Prostate gland (tissue), 2 donors: ENCODE results near the gene GLIS2. TPM values are rescaled to one million over a fixed set of nuclear protein-coding genes. Genes with fewer than 3 reads are reported as not detected.
A peak's percentile ranks its signal among the peaks of the same experiment; 100 is the strongest.

Source experiments
- DNase-seq: peaks from one replicate; pipeline ENCODE4 v3.0.0-alpha.2; 2019; ENCODE audit warnings: low spot score
- H3K27ac ChIP-seq, 2 donors: fragments of 200-600 bp; sonication (generic); 2 replicates each; pipeline ENCODE4 v1.5.1; 2017 to 2019
- H3K27me3 ChIP-seq: fragments of 200-600 bp; sonication (generic); replicated peaks from 2 replicates; pipeline ENCODE4 v1.5.1; 2019; ENCODE audit not compliant: insufficient read depth
- H3K36me3 ChIP-seq, 2 donors: fragments of 200-600 bp; sonication (generic); 1 replicate in 1 of 2; 2 replicates in 1 of 2; pipeline versions ENCODE4 v1.5.1 to v1.8.1; 2017 to 2019
- H3K4me1 ChIP-seq: fragments of 200-600 bp; sonication (generic); replicated peaks from 2 replicates; pipeline ENCODE4 v1.5.1; 2019
- H3K4me3 ChIP-seq, 2 donors: fragments of 200-600 bp; sonication (generic); 2 replicates each; pipeline ENCODE4 v1.5.1; 2017 to 2019
- H3K9me3 ChIP-seq: fragments of 200-600 bp; sonication (generic); 2 replicates; pipeline ENCODE4 v1.5.1; 2017
- POLR2A ChIP-seq: fragments of 450-650 bp; IDR thresholded peaks from one replicate; pipeline ENCODE4 v1.6.1; 2016; ENCODE audit warnings: antibody characterized with exemption, mild to moderate bottlenecking
- POLR2AphosphoS5 ChIP-seq: sonication (generic); formaldehyde crosslinking; IDR thresholded peaks from one replicate; pipeline ENCODE4 v1.6.1; 2017; ENCODE audit warnings: antibody characterized with exemption
- WGBS: methylation state at CpG from one replicate; pipeline ENCODE4 v1.1.5; 2018; 5-methylcytosine and 5-hydroxymethylcytosine counted together
- intact Hi-C: fragments of 100-400 bp; cut with DNase I; formaldehyde crosslinking; loops from one replicate; pipeline ENCODE4 v1.14.2; 2022
- total RNA-seq, 2 donors: library from RNA; depleted of rRNA; stranded (reverse); fragments of >200 nt; gene quantifications; one replicate each; pipeline ENCODE4 v1.1.0, GENCODE V29; 2016
- TF ChIP-seq, protein P1 (sequence below), 4 experiments: fragments of 200-600 bp in 2 of 4; fragments of 450-650 bp in 2 of 4; sonication (generic) in 2 of 4; IDR thresholded peaks; 1 replicate in 3 of 4; 2 replicates in 1 of 4; pipeline ENCODE4 v1.5.1; 2016 to 2019; ENCODE audit warnings: antibody characterized with exemption in 4 of 4, mild to moderate bottlenecking in 2 of 4, moderate library complexity in 2 of 4

Gene GLIS2
- total RNA-seq, 2 donors from 2014 or later = 3.8 to 10.5 TPM

DNA sequence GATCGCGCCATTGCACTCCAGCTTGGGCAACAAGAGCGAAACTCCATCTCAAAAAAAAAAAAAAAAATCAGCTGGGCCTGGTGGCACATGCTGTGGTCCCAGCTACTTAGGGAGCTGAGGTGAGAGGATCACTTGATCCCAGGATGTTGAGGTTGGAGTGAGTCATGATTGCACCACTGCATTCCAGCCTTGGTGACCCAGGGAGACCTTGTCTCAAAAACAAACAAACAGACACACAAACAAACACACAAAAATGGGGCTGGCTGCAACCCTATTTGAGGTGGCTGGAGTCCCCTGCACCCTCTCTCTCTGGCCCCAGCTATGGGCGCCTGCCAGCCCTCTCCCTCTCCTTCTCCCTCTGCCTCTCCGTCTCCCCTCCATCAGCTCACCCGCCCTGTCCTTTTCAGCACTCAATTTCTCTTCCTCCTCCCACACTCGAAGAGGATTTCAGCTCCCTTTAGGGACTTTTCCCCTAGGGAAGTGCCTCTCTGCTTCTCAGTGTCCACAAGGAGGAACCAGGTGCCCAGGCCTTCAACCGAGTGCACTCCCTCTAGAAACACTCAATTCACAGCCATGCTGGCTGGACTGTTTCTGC, 25.5 kb upstream of the GLIS2 start:
- WGBS = 74% methylated on average over 8 of the region's 8 CpGs
- no peak for DNase-seq
- TF ChIP-seq, protein P1, sequence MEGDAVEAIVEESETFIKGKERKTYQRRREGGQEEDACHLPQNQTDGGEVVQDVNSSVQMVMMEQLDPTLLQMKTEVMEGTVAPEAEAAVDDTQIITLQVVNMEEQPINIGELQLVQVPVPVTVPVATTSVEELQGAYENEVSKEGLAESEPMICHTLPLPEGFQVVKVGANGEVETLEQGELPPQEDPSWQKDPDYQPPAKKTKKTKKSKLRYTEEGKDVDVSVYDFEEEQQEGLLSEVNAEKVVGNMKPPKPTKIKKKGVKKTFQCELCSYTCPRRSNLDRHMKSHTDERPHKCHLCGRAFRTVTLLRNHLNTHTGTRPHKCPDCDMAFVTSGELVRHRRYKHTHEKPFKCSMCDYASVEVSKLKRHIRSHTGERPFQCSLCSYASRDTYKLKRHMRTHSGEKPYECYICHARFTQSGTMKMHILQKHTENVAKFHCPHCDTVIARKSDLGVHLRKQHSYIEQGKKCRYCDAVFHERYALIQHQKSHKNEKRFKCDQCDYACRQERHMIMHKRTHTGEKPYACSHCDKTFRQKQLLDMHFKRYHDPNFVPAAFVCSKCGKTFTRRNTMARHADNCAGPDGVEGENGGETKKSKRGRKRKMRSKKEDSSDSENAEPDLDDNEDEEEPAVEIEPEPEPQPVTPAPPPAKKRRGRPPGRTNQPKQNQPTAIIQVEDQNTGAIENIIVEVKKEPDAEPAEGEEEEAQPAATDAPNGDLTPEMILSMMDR (IDR thresholded peaks at IDR 0.05) = peak in 2 of 4 experiments; percentile 22 to 40
- TF ChIP-seq POLR2A = no peak
- no peak for TF ChIP-seq POLR2AphosphoS5
- Histone ChIP-seq H3K4me3 (no peak overlapping the region), H3K9me3 (no peaks in the 10 kb centered on the region), H3K27me3 (no peaks in the 10 kb centered on the region), H3K27ac (no peak overlapping the region), H3K4me1 (peaks cover 10% of the 10 kb centered on the region), H3K36me3 (no peaks in the 10 kb centered on the region)
- intact Hi-C loops = no loop called here

DNA sequence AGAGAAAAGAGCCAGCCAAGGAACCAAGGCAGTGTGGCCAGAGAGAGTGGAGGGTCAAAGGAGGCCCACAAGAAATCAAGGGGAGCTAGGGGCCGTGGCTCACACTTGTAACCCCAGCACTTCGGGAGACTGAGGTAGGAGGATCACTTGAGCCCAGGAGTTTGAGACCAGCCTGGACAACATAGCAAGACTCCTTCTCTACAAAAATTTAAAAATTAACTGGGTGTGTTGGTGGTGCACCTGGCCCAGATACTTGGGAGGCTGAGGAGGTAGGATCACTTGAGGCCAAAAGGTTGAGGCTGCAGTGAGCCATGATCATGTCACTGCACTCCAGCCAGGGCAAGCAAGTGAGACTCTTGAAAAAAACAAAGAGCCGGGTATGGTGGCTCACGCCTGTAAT, 24.2 kb upstream of the GLIS2 start:
- WGBS = 93% methylated on average over 4 of the region's 4 CpGs
- no peaks in the 10 kb centered on the region for H3K27me3 ChIP-seq
- H3K4me1 ChIP-seq = peaks cover 10% of the 10 kb centered on the region
- intact Hi-C loops = no loop called here
- H3K4me3 ChIP-seq = no peak overlapping the region
- DNase-seq = no peak
- TF ChIP-seq, protein P1 (IDR thresholded peaks at IDR 0.05) = no peak
- no peak for TF ChIP-seq POLR2AphosphoS5
- TF ChIP-seq POLR2A = no peak
- no peaks in the 10 kb centered on the region for H3K9me3 ChIP-seq
- H3K27ac ChIP-seq = no peak overlapping the region
- H3K36me3 ChIP-seq = no peaks in the 10 kb centered on the region

DNA sequence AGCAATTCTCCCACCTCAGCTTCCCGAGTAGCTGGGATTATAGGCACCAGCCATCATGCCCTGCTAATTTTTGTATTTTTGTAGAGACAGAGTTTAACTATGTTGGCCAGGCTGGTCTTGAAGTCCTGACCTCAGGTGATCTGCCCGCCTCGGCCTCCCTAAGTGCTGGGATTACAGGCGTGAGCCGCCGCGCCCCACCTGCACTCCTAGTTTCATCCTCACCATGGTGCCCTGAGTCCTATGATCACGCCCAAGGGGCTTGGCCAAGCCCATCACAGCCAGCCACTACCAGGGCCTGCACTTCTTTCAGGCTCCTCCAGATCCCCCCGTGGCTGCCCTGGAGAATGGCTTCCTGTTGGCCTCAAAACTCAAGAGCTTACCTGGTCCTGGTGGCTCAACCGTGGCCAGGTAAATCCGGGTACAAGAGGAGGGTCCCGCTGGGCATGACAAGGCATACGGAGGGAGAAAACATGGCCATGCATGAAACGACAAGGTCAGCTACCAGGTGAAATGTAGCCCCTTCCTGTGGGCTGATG, 22.6 kb upstream of the GLIS2 start:
- intact Hi-C loops = no loop called here
- no peaks in the 10 kb centered on the region for H3K36me3 ChIP-seq
- peak overlapping the region in 1 of 2 donors; percentile 41 for H3K27ac ChIP-seq
- no peaks in the 10 kb centered on the region for H3K9me3 ChIP-seq
- DNase-seq = no peak
- WGBS = 66% methylated on average over 14 of the region's 14 CpGs
- peaks cover 10% of the 10 kb centered on the region for H3K4me1 ChIP-seq
- H3K4me3 ChIP-seq = no peak overlapping the region
- no peak for TF ChIP-seq POLR2A
- no peak for TF ChIP-seq POLR2AphosphoS5
- TF ChIP-seq, protein P1 (IDR thresholded peaks at IDR 0.05) = no peak
- no peaks in the 10 kb centered on the region for H3K27me3 ChIP-seq

DNA sequence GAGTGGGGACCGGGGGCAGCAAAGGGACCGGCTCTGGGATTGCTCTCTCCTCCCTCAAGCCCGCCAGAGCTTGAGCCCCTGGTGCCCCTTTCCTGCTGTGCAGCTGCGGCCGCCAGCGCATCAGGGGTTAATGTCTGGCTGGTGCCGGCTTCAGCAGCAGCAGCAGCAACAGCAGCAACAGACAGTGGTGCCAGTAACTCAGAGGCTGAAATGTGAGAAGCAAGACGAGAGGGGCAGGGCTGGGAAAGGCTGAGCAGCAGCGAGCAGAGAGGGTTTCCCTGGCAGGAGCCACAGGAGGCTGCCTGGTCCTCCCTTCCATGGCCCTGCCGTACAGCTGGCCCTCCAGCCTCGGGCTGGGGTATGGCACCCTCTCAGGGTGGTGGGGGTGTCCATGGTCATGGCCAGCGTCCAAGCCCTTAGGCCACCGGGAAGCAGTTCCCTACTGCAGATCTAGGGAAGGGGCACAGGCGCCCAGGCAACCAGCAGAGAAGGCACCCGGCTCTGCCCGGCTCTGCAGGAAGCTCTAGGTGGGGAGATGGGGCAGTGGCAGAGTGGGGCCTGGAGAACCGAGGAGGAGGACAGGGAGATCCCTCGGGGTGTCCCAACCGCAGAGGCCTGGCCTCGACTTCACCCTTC, 21.9 kb upstream of the GLIS2 start:
- TF ChIP-seq, protein P1 (IDR thresholded peaks at IDR 0.05) = no peak
- peak; percentile 74 for TF ChIP-seq POLR2AphosphoS5
- WGBS = 8% methylated on average over 20 of the region's 20 CpGs
- Histone ChIP-seq H3K27me3 (no peaks in the 10 kb centered on the region), H3K27ac (peak overlapping the region; percentile 27 to 41), H3K36me3 (no peaks in the 10 kb centered on the region), H3K4me3 (no peak overlapping the region), H3K9me3 (no peaks in the 10 kb centered on the region), H3K4me1 (peaks cover 10% of the 10 kb centered on the region)
- intact Hi-C loops = no loop called here
- DNase-seq = peak; percentile 64

DNA sequence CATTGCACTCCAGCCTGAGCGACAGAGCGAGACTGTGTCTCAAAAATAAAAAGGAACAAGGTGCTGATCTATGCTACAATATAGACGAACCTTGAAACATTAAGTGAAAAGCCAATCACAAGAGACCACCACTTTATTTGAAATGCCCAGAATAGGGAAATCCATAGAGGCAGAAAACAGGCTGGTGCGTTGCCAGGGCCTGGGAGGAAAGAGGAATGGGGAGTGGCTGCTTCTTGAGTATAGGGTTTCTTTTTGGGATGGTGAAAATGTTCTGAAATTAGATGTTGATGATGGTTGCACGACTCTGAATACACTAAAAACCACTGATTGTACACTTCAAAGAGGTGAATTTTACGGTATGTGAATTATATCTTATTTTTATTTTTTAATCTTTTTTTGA, 20.3 kb upstream of the GLIS2 start:
- intact Hi-C loops = no loop called here
- Histone ChIP-seq H3K27me3 (no peaks in the 10 kb centered on the region), H3K9me3 (no peaks in the 10 kb centered on the region), H3K4me1 (peaks cover 10% of the 10 kb centered on the region), H3K27ac (no peak overlapping the region), H3K36me3 (no peaks in the 10 kb centered on the region), H3K4me3 (no peak overlapping the region)
- WGBS = 80% methylated on average over 6 of the region's 6 CpGs
- TF ChIP-seq POLR2A (no peak), POLR2AphosphoS5 (no peak)
- TF ChIP-seq, protein P1 (IDR thresholded peaks at IDR 0.05) = no peak
- no peak for DNase-seq
